ENCODE measurements around the gene ABCA12.

- TF ChIP-seq EZH2phosphoT487 (IDR thresholded peaks at IDR 0.05) = no peak
- TF ChIP-seq, protein P1, sequence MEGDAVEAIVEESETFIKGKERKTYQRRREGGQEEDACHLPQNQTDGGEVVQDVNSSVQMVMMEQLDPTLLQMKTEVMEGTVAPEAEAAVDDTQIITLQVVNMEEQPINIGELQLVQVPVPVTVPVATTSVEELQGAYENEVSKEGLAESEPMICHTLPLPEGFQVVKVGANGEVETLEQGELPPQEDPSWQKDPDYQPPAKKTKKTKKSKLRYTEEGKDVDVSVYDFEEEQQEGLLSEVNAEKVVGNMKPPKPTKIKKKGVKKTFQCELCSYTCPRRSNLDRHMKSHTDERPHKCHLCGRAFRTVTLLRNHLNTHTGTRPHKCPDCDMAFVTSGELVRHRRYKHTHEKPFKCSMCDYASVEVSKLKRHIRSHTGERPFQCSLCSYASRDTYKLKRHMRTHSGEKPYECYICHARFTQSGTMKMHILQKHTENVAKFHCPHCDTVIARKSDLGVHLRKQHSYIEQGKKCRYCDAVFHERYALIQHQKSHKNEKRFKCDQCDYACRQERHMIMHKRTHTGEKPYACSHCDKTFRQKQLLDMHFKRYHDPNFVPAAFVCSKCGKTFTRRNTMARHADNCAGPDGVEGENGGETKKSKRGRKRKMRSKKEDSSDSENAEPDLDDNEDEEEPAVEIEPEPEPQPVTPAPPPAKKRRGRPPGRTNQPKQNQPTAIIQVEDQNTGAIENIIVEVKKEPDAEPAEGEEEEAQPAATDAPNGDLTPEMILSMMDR (IDR thresholded peaks at IDR 0.05) = no peak
- TF ChIP-seq EZH2 (IDR thresholded peaks at IDR 0.05) = no peak
Measured at GRCh38 chr2:215049341-215049740, 89.1 kb downstream of the ABCA12 start.
